WTC11 (cell line): ENCODE data around the gene CSHL1. TPM values are rescaled to one million over a fixed set of nuclear protein-coding genes. Genes with fewer than 3 reads are reported as not detected.

Experiments used
- ATAC-seq: fragments of 200-7000 bp; cut with Tn5 transposase; 2 replicates; pipeline ENCODE4 v1.10.0; 2021; ENCODE audit warnings: mild to moderate bottlenecking, moderate library complexity
- CTCF ChIA-PET: fragments of 300-600 bp; sonication (Branson Sonifier 250); formaldehyde crosslinking; loops from one replicate; lab custom pipeline; 2021; ENCODE audit warnings: antibody characterized with exemption; lab: Charles Lee
- POLR2A ChIA-PET: fragments of 350-600 bp; sonication (Branson Sonifier 250); formaldehyde crosslinking; loops from one replicate; lab custom pipeline; 2021; ENCODE audit warnings: antibody characterized with exemption; lab: Charles Lee
- DNase-seq: peaks from one replicate; pipeline ENCODE4 v3.0.0; 2021; ENCODE audit warnings: low spot score
- H3K27ac Mint-ChIP-seq: 2 replicates; pipeline ENCODE4 v1.8.0; 2021; ENCODE audit warnings: mixed read lengths
- H3K27me3 Mint-ChIP-seq: 2 replicates; pipeline ENCODE4 v1.8.0; 2021; ENCODE audit warnings: low read depth, mild to moderate bottlenecking, moderate library complexity, mixed read lengths
- H3K36me3 Mint-ChIP-seq: 2 replicates; pipeline ENCODE4 v1.8.0; 2021; ENCODE audit warnings: mixed read lengths
- H3K4me1 Mint-ChIP-seq: 2 replicates; pipeline ENCODE4 v1.8.0; 2022; ENCODE audit warnings: mixed read lengths
- H3K4me3 Mint-ChIP-seq: 2 replicates; pipeline ENCODE4 v1.8.0; 2021; ENCODE audit warnings: mild to moderate bottlenecking, moderate library complexity, mixed read lengths
- H3K9me3 Mint-ChIP-seq: 2 replicates; pipeline ENCODE4 v1.8.0; 2021; ENCODE audit warnings: mixed read lengths
- EMX1 ChIP-seq: fragments of 250-450 bp; sonication (Bioruptor Pico); IDR thresholded peaks from 2 replicates; pipeline ENCODE4 v1.8.0; 2021; ENCODE audit warnings: mild to moderate bottlenecking
- FOXK1 ChIP-seq: sonication (generic); formaldehyde crosslinking; IDR thresholded peaks from 2 replicates; pipeline ENCODE4 v1.8.0; 2022; ENCODE audit warnings: mild to moderate bottlenecking, moderate library complexity, missing genetic modification reagents
- OVOL2 ChIP-seq: fragments of 250-450 bp; sonication (Bioruptor Pico); IDR thresholded peaks from 2 replicates; pipeline ENCODE4 v1.9.0; 2021; ENCODE audit warnings: mild to moderate bottlenecking, borderline replicate concordance
- RORB ChIP-seq: fragments of 250-450 bp; sonication (Bioruptor Pico); IDR thresholded peaks from 2 replicates; pipeline ENCODE4 v1.9.0; 2021; ENCODE audit warnings: mild to moderate bottlenecking
- TEAD1 ChIP-seq: sonication (generic); formaldehyde crosslinking; IDR thresholded peaks from 2 replicates; pipeline ENCODE4 v1.8.0; 2022; ENCODE audit warnings: mild to moderate bottlenecking, missing genetic modification reagents
- TEAD4 ChIP-seq: sonication (generic); formaldehyde crosslinking; IDR thresholded peaks from 2 replicates; pipeline ENCODE4 v1.8.0; 2022; ENCODE audit warnings: mild to moderate bottlenecking, missing genetic modification reagents
- TP53 ChIP-seq: sonication (generic); formaldehyde crosslinking; IDR thresholded peaks from 2 replicates; pipeline ENCODE4 v1.8.1; 2023; ENCODE audit warnings: mild to moderate bottlenecking, missing genetic modification reagents
- ZNF121 ChIP-seq: sonication (generic); formaldehyde crosslinking; IDR thresholded peaks from 2 replicates; pipeline ENCODE4 v1.8.0; 2023; ENCODE audit warnings: missing genetic modification reagents
- ZNF232 ChIP-seq: sonication (generic); formaldehyde crosslinking; IDR thresholded peaks from 2 replicates; pipeline ENCODE4 v1.8.0; 2022; ENCODE audit warnings: mild to moderate bottlenecking, missing genetic modification reagents
- ZNF416 ChIP-seq: fragments of 250-450 bp; sonication (Bioruptor Pico); IDR thresholded peaks from 2 replicates; pipeline ENCODE4 v1.9.0; 2021; ENCODE audit warnings: mild to moderate bottlenecking, inconsistent platforms
- ZNF671 ChIP-seq: fragments of 250-450 bp; sonication (Bioruptor Pico); IDR thresholded peaks from 2 replicates; pipeline ENCODE4 v1.8.0; 2021; ENCODE audit warnings: mild to moderate bottlenecking
- total RNA-seq: library from RNA; stranded (reverse); gene quantifications from 3 replicates; pipeline ENCODE4 v1.2.3, GENCODE V29; 2021
- TF ChIP-seq, protein P1 (sequence below): sonication (generic); formaldehyde crosslinking; IDR thresholded peaks from 2 replicates; pipeline ENCODE4 v1.8.1; 2023; ENCODE audit warnings: mild to moderate bottlenecking, missing genetic modification reagents, moderate library complexity
- TF ChIP-seq, protein P2 (sequence below): fragments of 200-600 bp; IDR thresholded peaks from 2 replicates; pipeline ENCODE4 v1.8.0; 2022; ENCODE audit warnings: antibody characterized with exemption
- TF ChIP-seq, protein P3 (sequence below): sonication (generic); formaldehyde crosslinking; IDR thresholded peaks from 2 replicates; pipeline ENCODE4 v1.8.0; 2022; ENCODE audit warnings: missing genetic modification reagents
- TF ChIP-seq, protein P4 (sequence below): fragments of 250-450 bp; sonication (Bioruptor Pico); IDR thresholded peaks from 2 replicates; pipeline ENCODE4 v2.1.2; 2022; ENCODE audit warnings: mild to moderate bottlenecking, moderate library complexity
- TF ChIP-seq, protein P5 (sequence below): fragments of 250-450 bp; sonication (Bioruptor Pico); IDR thresholded peaks from 2 replicates; pipeline ENCODE4 v1.9.0; 2021; ENCODE audit warnings: moderate library complexity, mild to moderate bottlenecking, inconsistent platforms, borderline replicate concordance
- TF ChIP-seq, protein P6 (sequence below): sonication (generic); formaldehyde crosslinking; IDR thresholded peaks from 2 replicates; pipeline ENCODE4 v1.8.1; 2023; ENCODE audit warnings: mild to moderate bottlenecking, moderate library complexity, missing genetic modification reagents
- TF ChIP-seq, protein P7 (sequence below): sonication (generic); formaldehyde crosslinking; IDR thresholded peaks from 2 replicates; pipeline ENCODE4 v1.8.1; 2023; ENCODE audit warnings: mild to moderate bottlenecking, missing genetic modification reagents, moderate library complexity

Gene CSHL1
- total RNA-seq, 1 experiment from 2014 or later, result not detected

DNA sequence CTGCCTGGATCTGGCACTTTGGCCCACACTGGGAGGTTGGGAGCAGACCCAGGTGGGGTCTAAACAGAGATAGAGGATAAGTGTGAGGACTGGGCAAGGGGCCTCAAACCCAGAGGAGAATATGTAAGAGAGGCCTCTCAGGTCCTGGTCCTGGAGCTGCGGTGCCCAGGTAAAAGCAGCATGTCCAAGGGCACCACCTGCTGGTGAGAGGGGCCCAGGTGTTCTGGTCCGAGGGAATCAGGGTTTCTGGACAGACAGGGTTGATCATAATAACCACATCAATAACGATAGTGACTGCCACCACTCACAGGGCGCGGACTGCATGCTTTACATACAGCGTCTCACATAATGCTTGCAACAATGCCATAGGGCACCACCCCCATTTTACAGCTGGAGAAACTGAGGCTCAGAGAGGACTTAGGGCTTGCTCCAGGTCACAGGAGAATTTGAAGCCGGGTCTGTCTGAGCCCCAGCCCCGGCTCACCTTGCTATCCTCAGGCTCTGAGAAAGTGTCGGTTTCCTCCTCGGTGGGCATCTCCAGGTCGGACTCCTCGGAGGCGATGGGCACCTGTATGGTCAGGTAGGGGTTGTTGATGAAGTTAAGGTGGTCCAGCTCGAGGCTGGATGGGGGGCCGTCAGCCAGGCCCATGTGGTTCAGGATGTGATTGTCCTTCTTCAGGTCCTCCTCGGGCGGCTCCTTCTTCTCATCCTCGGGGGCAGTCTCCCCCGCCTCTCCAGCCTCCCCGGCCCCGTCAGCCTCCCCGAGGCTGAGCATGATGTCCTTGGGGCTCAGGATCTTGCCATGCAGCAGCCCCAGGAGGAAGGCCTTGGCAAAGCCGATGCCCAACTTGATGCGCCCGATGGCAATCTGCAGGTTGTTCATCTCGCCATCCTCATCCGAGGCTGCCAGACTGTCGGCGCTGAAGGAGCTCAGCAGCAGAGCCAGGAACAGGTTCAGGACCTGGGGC lies 40.2 kb upstream of the CSHL1 start:
- ChIA-PET POLR2A (interaction anchor here (0.9 to 1.1 kb wide), 2 partner anchors 10 to 32 kb away, joined by 3 read pairs; partner anchors contain the start of gene GH1), CTCF (interaction anchor here (0.5 to 11.8 kb wide), 37 partner anchors 9 to 350 kb away, joined by 3 to 147 read pairs (median 5); partner anchors contain the start of genes CSHL1, GH1, GH2 and ICAM2)
- Mint-ChIP-seq H3K4me1 (peaks cover 4% of the 10 kb centered on the region; the same call in 1 of the 2 replicates), H3K4me3 (no peak overlapping the region), H3K27me3 (no peaks in the 10 kb centered on the region), H3K36me3 (no peaks in the 10 kb centered on the region), H3K27ac (no peak overlapping the region), H3K9me3 (no peaks in the 10 kb centered on the region)
- TF ChIP-seq ZNF416 (CRISPR knock-in tag) (no peak), OVOL2 (CRISPR knock-in tag) (no peak), EMX1 (CRISPR knock-in tag) (no peak)
- TF ChIP-seq, protein P1, sequence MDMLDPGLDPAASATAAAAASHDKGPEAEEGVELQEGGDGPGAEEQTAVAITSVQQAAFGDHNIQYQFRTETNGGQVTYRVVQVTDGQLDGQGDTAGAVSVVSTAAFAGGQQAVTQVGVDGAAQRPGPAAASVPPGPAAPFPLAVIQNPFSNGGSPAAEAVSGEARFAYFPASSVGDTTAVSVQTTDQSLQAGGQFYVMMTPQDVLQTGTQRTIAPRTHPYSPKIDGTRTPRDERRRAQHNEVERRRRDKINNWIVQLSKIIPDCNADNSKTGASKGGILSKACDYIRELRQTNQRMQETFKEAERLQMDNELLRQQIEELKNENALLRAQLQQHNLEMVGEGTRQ, result no peak
- TF ChIP-seq, protein P2, sequence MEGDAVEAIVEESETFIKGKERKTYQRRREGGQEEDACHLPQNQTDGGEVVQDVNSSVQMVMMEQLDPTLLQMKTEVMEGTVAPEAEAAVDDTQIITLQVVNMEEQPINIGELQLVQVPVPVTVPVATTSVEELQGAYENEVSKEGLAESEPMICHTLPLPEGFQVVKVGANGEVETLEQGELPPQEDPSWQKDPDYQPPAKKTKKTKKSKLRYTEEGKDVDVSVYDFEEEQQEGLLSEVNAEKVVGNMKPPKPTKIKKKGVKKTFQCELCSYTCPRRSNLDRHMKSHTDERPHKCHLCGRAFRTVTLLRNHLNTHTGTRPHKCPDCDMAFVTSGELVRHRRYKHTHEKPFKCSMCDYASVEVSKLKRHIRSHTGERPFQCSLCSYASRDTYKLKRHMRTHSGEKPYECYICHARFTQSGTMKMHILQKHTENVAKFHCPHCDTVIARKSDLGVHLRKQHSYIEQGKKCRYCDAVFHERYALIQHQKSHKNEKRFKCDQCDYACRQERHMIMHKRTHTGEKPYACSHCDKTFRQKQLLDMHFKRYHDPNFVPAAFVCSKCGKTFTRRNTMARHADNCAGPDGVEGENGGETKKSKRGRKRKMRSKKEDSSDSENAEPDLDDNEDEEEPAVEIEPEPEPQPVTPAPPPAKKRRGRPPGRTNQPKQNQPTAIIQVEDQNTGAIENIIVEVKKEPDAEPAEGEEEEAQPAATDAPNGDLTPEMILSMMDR, result peak; percentile 37; the same call in 1 of the 2 replicates
- ATAC-seq (peak; percentile 65), DNase-seq (peak; percentile 75)

DNA sequence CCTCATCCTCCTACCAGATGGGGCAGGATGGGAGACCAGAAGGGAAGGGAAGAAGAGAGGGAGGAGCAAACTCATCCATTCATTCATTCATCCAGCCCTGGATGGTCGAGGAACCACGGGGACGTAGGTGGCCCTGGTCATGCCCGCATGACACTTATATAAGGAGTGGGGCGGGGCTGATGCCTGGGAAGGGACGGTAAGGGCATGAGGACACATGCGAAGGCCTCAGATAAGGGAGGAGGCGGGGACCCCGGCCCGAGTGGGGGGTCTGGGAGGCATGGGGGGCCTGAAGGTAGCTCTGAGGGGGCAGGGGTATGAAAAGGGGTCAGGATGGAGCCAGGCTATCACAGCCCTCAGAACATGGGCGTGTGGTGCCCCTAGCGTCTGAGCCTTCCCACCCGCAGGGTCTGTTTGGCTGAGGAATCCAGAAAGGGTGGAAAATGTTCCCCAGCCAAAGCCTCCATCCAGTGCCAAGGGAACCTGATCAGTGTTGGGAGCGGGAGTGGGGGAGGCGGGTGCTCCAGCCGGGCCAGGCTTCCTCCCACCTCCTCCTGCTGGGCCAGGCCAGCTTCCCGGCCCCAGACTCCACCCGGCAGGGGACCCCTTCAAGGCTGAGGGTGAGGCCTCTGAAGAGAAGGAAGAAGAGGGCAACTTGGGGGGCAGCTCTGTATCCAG lies 38.7 kb upstream of the CSHL1 start:
- CTCF ChIA-PET, result interaction anchor here (0.6 to 11.8 kb wide), 27 partner anchors 9 to 1896 kb away, joined by 3 to 147 read pairs (median 5); partner anchors contain the start of genes CSHL1, GH1, GH2 and ICAM2
- ATAC-seq (no peak), DNase-seq (no peak)
- Mint-ChIP-seq H3K4me1 (peaks cover 6% of the 10 kb centered on the region; the same call in 1 of the 2 replicates), H3K36me3 (no peaks in the 10 kb centered on the region), H3K27ac (no peak overlapping the region), H3K4me3 (no peak overlapping the region), H3K27me3 (no peaks in the 10 kb centered on the region), H3K9me3 (no peaks in the 10 kb centered on the region)
- POLR2A ChIA-PET, result no interaction called here
- TF ChIP-seq, protein P3, sequence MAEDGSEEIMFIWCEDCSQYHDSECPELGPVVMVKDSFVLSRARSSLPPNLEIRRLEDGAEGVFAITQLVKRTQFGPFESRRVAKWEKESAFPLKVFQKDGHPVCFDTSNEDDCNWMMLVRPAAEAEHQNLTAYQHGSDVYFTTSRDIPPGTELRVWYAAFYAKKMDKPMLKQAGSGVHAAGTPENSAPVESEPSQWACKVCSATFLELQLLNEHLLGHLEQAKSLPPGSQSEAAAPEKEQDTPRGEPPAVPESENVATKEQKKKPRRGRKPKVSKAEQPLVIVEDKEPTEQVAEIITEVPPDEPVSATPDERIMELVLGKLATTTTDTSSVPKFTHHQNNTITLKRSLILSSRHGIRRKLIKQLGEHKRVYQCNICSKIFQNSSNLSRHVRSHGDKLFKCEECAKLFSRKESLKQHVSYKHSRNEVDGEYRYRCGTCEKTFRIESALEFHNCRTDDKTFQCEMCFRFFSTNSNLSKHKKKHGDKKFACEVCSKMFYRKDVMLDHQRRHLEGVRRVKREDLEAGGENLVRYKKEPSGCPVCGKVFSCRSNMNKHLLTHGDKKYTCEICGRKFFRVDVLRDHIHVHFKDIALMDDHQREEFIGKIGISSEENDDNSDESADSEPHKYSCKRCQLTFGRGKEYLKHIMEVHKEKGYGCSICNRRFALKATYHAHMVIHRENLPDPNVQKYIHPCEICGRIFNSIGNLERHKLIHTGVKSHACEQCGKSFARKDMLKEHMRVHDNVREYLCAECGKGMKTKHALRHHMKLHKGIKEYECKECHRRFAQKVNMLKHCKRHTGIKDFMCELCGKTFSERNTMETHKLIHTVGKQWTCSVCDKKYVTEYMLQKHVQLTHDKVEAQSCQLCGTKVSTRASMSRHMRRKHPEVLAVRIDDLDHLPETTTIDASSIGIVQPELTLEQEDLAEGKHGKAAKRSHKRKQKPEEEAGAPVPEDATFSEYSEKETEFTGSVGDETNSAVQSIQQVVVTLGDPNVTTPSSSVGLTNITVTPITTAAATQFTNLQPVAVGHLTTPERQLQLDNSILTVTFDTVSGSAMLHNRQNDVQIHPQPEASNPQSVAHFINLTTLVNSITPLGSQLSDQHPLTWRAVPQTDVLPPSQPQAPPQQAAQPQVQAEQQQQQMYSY (CRISPR knock-in tag), result no peak
- no peak for TF ChIP-seq ZNF671 (CRISPR knock-in tag)
- no peak for TF ChIP-seq TEAD1 (CRISPR knock-in tag)
- no peak for TF ChIP-seq TEAD4 (CRISPR knock-in tag)
- TF ChIP-seq, protein P2, result no peak
- TF ChIP-seq, protein P4, sequence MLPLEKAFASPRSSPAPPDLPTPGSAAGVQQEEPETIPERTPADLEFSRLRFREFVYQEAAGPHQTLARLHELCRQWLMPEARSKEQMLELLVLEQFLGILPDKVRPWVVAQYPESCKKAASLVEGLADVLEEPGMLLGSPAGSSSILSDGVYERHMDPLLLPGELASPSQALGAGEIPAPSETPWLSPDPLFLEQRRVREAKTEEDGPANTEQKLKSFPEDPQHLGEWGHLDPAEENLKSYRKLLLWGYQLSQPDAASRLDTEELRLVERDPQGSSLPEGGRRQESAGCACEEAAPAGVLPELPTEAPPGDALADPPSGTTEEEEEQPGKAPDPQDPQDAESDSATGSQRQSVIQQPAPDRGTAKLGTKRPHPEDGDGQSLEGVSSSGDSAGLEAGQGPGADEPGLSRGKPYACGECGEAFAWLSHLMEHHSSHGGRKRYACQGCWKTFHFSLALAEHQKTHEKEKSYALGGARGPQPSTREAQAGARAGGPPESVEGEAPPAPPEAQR, result no peak
- no peak for TF ChIP-seq ZNF232
- TF ChIP-seq, protein P5, sequence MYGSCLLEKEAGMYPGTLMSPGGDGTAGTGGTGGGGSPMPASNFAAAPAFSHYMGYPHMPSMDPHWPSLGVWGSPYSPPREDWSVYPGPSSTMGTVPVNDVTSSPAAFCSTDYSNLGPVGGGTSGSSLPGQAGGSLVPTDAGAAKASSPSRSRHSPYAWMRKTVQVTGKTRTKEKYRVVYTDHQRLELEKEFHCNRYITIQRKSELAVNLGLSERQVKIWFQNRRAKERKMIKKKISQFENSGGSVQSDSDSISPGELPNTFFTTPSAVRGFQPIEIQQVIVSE (CRISPR knock-in tag), result no peak
- TF ChIP-seq, protein P6, sequence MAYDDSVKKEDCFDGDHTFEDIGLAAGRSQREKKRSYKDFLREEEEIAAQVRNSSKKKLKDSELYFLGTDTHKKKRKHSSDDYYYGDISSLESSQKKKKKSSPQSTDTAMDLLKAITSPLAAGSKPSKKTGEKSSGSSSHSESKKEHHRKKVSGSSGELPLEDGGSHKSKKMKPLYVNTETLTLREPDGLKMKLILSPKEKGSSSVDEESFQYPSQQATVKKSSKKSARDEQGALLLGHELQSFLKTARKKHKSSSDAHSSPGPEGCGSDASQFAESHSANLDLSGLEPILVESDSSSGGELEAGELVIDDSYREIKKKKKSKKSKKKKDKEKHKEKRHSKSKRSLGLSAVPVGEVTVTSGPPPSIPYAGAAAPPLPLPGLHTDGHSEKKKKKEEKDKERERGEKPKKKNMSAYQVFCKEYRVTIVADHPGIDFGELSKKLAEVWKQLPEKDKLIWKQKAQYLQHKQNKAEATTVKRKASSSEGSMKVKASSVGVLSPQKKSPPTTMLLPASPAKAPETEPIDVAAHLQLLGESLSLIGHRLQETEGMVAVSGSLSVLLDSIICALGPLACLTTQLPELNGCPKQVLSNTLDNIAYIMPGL (CRISPR knock-in tag), result no peak
- TF ChIP-seq TP53 (CRISPR knock-in tag), result no peak
- TF ChIP-seq, protein P7, sequence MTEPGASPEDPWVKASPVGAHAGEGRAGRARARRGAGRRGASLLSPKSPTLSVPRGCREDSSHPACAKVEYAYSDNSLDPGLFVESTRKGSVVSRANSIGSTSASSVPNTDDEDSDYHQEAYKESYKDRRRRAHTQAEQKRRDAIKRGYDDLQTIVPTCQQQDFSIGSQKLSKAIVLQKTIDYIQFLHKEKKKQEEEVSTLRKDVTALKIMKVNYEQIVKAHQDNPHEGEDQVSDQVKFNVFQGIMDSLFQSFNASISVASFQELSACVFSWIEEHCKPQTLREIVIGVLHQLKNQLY (CRISPR knock-in tag), result no peak
- no peak for TF ChIP-seq ZNF121 (CRISPR knock-in tag)
- no peak for TF ChIP-seq RORB
- no peak for TF ChIP-seq FOXK1 (CRISPR knock-in tag)
